ENCODE measurements around the gene RFX7.

RFX7 gene

DNA sequence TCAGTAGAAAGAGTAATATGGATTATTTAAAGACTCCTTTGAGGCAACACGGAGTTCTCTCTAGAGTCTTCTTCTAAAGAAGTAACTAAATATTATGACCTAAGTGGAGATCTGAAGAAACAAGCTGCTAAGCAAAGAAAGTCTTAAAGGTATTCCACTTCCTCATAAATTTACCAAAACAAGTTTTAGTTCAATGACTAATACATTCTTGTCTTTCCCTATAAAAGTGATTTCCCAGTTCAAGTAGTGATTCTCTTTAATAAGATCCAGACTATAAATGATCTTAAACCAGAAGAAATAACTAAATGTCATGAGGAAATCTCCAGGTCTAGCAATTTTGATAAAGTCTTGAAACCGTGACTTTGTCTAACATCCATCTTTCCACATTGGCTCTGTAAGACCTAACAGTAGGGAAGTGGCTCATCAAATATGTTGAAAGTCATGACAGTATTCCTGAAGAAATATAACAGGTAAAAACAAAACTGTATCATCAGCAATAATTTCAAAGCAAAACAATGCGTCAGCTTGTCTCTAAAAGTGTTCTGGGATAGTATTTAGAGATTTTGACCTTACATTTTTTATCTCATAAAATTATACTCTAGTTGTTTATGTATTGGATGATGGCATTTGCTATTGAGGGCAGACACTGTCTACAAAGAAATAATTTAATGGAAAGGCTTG is 198.5 kb downstream of the RFX7 start:
- DNase-seq (ENCODE audit: low read depth) = no peak

- DNase-seq (ENCODE audit: low read depth) = no peak
These were observed 200.4 kb downstream of the RFX7 start for GRCh38 chr15:56042982-56043980.

DNA sequence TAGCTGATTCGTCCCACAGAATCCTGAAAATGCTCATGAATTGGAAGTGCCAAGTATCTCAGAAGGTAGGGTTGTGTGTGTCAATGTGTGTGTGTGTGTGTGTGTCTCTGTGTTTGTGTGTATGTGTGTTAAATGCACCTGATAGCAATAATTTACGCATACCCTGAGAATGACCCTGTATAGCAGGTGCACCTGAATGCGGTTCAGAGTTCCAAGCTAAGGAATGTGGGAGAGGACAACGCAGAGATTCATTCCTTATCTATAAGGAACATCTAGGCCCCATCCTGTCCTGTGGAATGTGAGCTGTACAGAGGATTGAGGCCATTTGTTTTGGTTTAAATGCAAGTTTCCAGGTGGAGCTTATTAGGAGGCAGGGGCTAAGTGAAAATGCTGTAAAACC is 201.2 kb downstream of the RFX7 start:
- no peak for DNase-seq (ENCODE audit: low read depth)

DNA sequence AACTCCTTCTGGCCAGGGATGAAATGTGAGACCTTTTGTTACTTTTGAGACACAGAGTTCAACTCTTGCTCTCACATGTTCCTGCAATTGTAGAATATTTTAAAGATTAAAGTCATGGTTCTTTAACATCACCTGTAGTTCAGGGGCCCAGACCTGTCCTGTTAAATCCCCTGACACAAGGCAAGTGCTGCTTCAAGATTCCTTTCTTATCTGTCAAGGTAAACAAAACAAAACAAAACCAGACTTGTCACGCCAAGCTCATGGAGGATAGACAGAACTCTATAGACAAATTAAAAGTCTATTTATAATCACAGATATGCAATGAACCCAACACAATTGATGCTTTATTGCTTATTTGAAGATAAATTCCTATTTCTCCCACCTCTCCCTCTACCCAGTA is 201.6 kb downstream of the RFX7 start:
- no peak for DNase-seq (ENCODE audit: low read depth)

- peak; percentile 79 for DNase-seq (ENCODE audit: low read depth)
These were observed 203.3 kb downstream of the RFX7 start for GRCh38 chr15:56040081-56041035.

DNA sequence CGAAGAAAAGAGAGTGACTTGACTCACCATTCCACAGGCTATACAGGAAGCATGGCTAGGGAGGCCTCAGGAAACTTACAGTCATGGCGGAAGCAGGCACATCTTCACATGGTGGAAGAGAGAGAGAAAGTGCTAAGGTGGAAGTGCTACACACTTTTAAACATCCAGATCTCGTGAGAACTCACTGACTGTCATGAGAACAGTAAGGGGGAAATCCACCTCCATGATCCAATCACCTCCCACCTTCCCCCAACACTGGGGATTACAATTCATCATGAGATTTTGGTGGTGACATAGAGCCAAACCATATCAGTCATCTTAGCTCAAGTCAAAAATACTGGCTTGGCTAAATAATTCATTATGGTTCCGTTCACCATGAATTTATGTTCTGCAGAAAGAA is 205.0 kb downstream of the RFX7 start:
- no peak for DNase-seq (ENCODE audit: low read depth)

DNA sequence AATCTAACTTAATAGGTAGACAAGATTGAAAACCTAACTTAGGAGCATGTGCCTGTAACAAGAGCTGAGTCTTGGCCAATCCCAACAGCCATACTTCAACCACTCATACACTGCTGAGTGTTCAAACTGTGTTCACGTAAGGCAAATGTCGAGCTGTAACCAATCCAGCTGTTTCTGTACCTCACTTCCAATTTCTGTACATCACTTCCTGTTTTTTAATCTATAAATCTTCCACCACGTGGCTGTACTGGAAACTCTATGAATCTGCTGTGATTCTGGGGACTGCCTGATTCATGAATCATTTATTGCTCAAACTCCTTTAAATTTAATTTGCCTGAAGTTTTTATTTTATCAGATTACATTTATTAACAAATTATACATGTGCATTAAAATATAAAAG is 205.7 kb downstream of the RFX7 start:
- no peak for DNase-seq (ENCODE audit: low read depth)
